GM12878 (cell line): ENCODE data around the gene ROBO1. TPM values are rescaled to one million over a fixed set of nuclear protein-coding genes. Genes with fewer than 3 reads are reported as not detected.

Experiments
- ATAC-seq: fragments of 200-7000 bp; cut with Tn5 transposase; 3 replicates; pipeline ENCODE4 v1.9.1; 2020; ENCODE audit warnings: mild to moderate bottlenecking, moderate library complexity
- BruUV-seq: library from RNA; stranded (reverse); fragments of 400-500 nt; replicated peaks from 2 replicates; lab custom pipeline; 2021; lab: Mats Ljungman, UMichigan
- CTCF ChIA-PET: fragments of 300-600 bp; sonication (Branson Sonifier 250); formaldehyde crosslinking; extraction: SDS; loops from one replicate; lab custom pipeline; 2021; ENCODE audit warnings: inconsistent platforms; lab: Yijun Ruan, JAX
- POLR2A ChIA-PET: fragments of 350-600 bp; formaldehyde crosslinking; extraction: SDS; loops from one replicate; lab custom pipeline; 2021; ENCODE audit warnings: inconsistent platforms; lab: Charles Lee
- RAD21 ChIA-PET: fragments of 300-600 bp; sonication (Branson Sonifier 250); formaldehyde crosslinking; loops from one replicate; lab custom pipeline; 2023; ENCODE audit warnings: antibody characterized with exemption; ENCODE audit not compliant: unreplicated experiment; lab: Charles Lee
- SMC1A ChIA-PET: fragments of 300-600 bp; sonication (Branson Sonifier 250); formaldehyde crosslinking; loops from one replicate; lab custom pipeline; 2023; ENCODE audit not compliant: unreplicated experiment, uncharacterized antibody; lab: Charles Lee
- DNase-seq: peaks from one replicate; pipeline ENCODE4 v3.0.0-alpha.2; 2011; ENCODE audit warnings: low read depth, low spot score
- FAIRE-seq: peaks from 3 replicates; lab custom pipeline; 2011; peaks lifted over from hg19 to GRCh38; lab: Jason Lieb, UNC
- H2AFZ ChIP-seq: 2 replicates; pipeline ENCODE4 v1.6.0; 2011; ENCODE audit warnings: low read depth, low read length, control low read depth; ENCODE audit not compliant: control insufficient read depth
- H3K27ac ChIP-seq: 2 replicates; pipeline ENCODE4 v1.5.1; 2011; ENCODE audit warnings: control low read depth; ENCODE audit not compliant: control insufficient read depth, insufficient read depth
- H3K27me3 ChIP-seq, 2 experiments: replicated peaks in 1 of 2; 2 replicates each; pipeline versions ENCODE4 v1.6.0 to v1.6.1; 2011; ENCODE audit warnings: low read length in 1 of 2; ENCODE audit not compliant: control insufficient read depth in 2 of 2, insufficient read depth in 2 of 2
- H3K36me3 ChIP-seq, 2 experiments: 2 replicates each; pipeline ENCODE4 v1.5.1; 2011; ENCODE audit warnings: low read length in 1 of 2; ENCODE audit not compliant: control insufficient read depth in 2 of 2, insufficient read depth in 2 of 2
- H3K4me1 ChIP-seq: 2 replicates; pipeline ENCODE4 v1.6.1; 2011; ENCODE audit warnings: mild to moderate bottlenecking, low read length, moderate library complexity, mixed read lengths; ENCODE audit not compliant: control insufficient read depth, insufficient read depth
- H3K4me2 ChIP-seq: 2 replicates; pipeline ENCODE4 v1.6.0; 2011; ENCODE audit warnings: control low read depth; ENCODE audit not compliant: control insufficient read depth, insufficient read depth
- H3K4me3 ChIP-seq: fragments of 200-600 bp; sonication (generic); 2 replicates; pipeline ENCODE4 v1.5.1; 2016
- H3K79me2 ChIP-seq: 2 replicates; pipeline ENCODE4 v1.6.0; 2011; ENCODE audit warnings: low read length; ENCODE audit not compliant: control insufficient read depth, insufficient read depth
- H3K9ac ChIP-seq: 2 replicates; pipeline ENCODE4 v1.8.0; 2011; ENCODE audit warnings: low read length, control low read depth, mixed read lengths; ENCODE audit not compliant: control insufficient read depth, insufficient read depth
- H3K9me3 ChIP-seq: replicated peaks from 3 replicates; pipeline ENCODE4 v1.5.1; 2011; ENCODE audit warnings: mild to moderate bottlenecking, low read length; ENCODE audit not compliant: control insufficient read depth, insufficient read depth
- H4K20me1 ChIP-seq: 2 replicates; pipeline ENCODE4 v1.6.0; 2011; ENCODE audit not compliant: control insufficient read depth, insufficient read depth
- CHD4 ChIP-seq: fragments of 200-600 bp; sonication (generic); IDR thresholded peaks from 2 replicates; pipeline ENCODE4 v1.6.1; 2016; ENCODE audit warnings: mild to moderate bottlenecking
- EED ChIP-seq: sonication (generic); IDR thresholded peaks from 2 replicates; pipeline ENCODE4 v1.6.1; 2016; ENCODE audit warnings: antibody characterized with exemption, low read depth
- FOXK2 ChIP-seq: fragments of 450-650 bp; IDR thresholded peaks from 2 replicates; pipeline ENCODE4 v1.6.1; 2017; ENCODE audit warnings: mild to moderate bottlenecking, moderate library complexity
- GATAD2B ChIP-seq: fragments of 450-650 bp; conservative IDR thresholded peaks from 2 replicates; pipeline ENCODE4 v1.6.1; 2017; ENCODE audit warnings: low read depth, mild to moderate bottlenecking, moderate library complexity
- SREBF2 ChIP-seq: IDR thresholded peaks from 2 replicates; pipeline ENCODE4 v1.6.1; 2012; ENCODE audit warnings: mild to moderate bottlenecking, low read length
- WGBS: methylation state at CpG from one replicate; pipeline ENCODE4 v1.1.6; 2016; ENCODE audit warnings: low lambda C conversion rate; ENCODE audit not compliant: insufficient replicate concordance, insufficient coverage; ENCODE audit errors: missing lambda C conversion rate; 5-methylcytosine and 5-hydroxymethylcytosine counted together
- in situ Hi-C: fragments of 300-500 bp; cut with MboI; formaldehyde crosslinking; loops from 9 replicates; pipeline ENCODE4 v1.14.3; 2018; ENCODE audit warnings: mixed read lengths
- intact Hi-C: fragments of 100-400 bp; cut with micrococcal nuclease; formaldehyde crosslinking; loops from one replicate; pipeline ENCODE4 v1.14.2; 2022; ENCODE audit not compliant: unreplicated experiment
- polyA plus RNA-seq, 11 experiments: library from polyadenylated mRNA; depleted of rRNA in 4 of 11; unstranded in 6 of 11; stranded (reverse) in 5 of 11; fragments of >200 nt; fragmentation: Nextera tagmentation in 4 of 11; fragmentation: Illumina TruSeq in 1 of 11; extraction: Ambion mirVana in 4 of 11; extraction: Trizol in 1 of 11; gene quantifications; 1 replicate in 1 of 11; 2 replicates in 10 of 11; pipeline versions ENCODE4 v1.2.1 to v1.2.3, GENCODE V29; 2011 to 2016; ENCODE audit warnings: inconsistent platforms in 2 of 11, missing spikeins in 2 of 11, low read depth in 1 of 11
- total RNA-seq, 4 experiments: library from RNA; depleted of rRNA in 3 of 4; stranded (reverse); fragments of >200 nt in 3 of 4; fragmentation: Illumina TruSeq in 1 of 4; extraction: Trizol in 1 of 4; gene quantifications; 2 replicates each; pipeline versions ENCODE4 v1.2.1 to v1.2.3, GENCODE V29; 2013 to 2021
- TF ChIP-seq, protein P1 (sequence below): IDR thresholded peaks from 2 replicates; pipeline ENCODE4 v1.6.1; 2011; ENCODE audit warnings: mild to moderate bottlenecking, low read depth, low read length, moderate library complexity; ENCODE audit not compliant: insufficient replicate concordance

ROBO1 gene
- total and polyA plus RNA-seq, 10 of the 15 experiments (the other 5 are each of a cell fraction or from before 2014, with no cell fraction given) = 0.29 to 46.5 (median 1.2) TPM

DNA sequence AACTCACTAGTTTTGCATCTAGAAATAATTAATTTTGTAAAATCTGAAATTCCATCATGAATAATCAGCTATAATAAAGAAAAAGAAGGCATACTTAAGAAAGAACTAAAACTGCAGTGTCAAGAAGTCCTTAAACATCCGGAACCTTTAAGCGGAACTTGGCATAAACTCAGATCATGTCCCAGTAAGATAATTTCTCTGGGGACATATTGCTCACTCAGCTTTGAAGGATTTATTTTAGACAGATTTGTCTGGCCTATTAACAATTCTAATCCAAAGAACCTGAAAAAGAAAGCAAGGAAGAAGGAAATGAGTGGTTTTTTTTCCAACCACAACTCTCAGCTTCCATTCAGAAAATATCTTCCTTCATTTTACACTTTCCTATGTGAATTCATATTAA, 850.3 kb downstream of the ROBO1 start:
- FAIRE-seq (no peak), DNase-seq (no peak), ATAC-seq (no peak)
- no peak for TF ChIP-seq SREBF2
- TF ChIP-seq CHD4 = no peak
- TF ChIP-seq GATAD2B = no peak
- no peak for TF ChIP-seq FOXK2
- TF ChIP-seq, protein P1, sequence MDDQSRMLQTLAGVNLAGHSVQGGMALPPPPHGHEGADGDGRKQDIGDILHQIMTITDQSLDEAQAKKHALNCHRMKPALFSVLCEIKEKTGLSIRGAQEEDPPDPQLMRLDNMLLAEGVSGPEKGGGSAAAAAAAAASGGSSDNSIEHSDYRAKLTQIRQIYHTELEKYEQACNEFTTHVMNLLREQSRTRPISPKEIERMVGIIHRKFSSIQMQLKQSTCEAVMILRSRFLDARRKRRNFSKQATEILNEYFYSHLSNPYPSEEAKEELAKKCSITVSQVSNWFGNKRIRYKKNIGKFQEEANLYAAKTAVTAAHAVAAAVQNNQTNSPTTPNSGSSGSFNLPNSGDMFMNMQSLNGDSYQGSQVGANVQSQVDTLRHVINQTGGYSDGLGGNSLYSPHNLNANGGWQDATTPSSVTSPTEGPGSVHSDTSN = no peak
- TF ChIP-seq EED = no peak
- no peaks in the 10 kb centered on the region for H3K4me1 ChIP-seq
- H3K79me2 ChIP-seq = no peaks in the 10 kb centered on the region
- ChIA-PET SMC1A (interaction anchor here (0.7 to 5.3 kb wide), 11 partner anchors 7 to 57 kb away, joined by 3 to 32 read pairs (median 4); no protein-coding TSS in a partner anchor), CTCF (interaction anchor here (1.1 kb wide), 3 partner anchors 11 to 74 kb away, joined by 3 to 4 read pairs (median 3); no protein-coding TSS in a partner anchor), POLR2A (interaction anchor here (0.9 to 1.4 kb wide), 3 partner anchors 10 to 50 kb away, joined by 3 to 7 read pairs (median 6); no protein-coding TSS in a partner anchor), RAD21 (interaction anchor here (0.6 to 1.8 kb wide), 6 partner anchors 16 to 123 kb away, joined by 3 to 7 read pairs (median 5); no protein-coding TSS in a partner anchor)
- no TSS peak for BruUV-seq
- H3K9ac ChIP-seq = no peak overlapping the region
- intact Hi-C loops = no loop called here
- no peaks in the 10 kb centered on the region for H3K36me3 ChIP-seq
- no peak overlapping the region for H3K27ac ChIP-seq
- no peak overlapping the region for H3K4me3 ChIP-seq
- no peaks in the 10 kb centered on the region for H3K27me3 ChIP-seq
- WGBS = 100% methylated on average over 2 of the region's 2 CpGs
- no peaks in the 10 kb centered on the region for H4K20me1 ChIP-seq
- H3K9me3 ChIP-seq = no peaks in the 10 kb centered on the region; the same call in 2 of the 3 replicates
- no peak overlapping the region for H3K4me2 ChIP-seq
- no peak overlapping the region for H2AFZ ChIP-seq
- in situ Hi-C loops = no loop called here
